Activated naive CD8-positive, alpha-beta T cell treated with anti-CD3 and anti-CD28 coated beads, Interleukin-2, amount 10 ng/mL, durations not matched to agents 7 days and 5 days (primary cell): Measurements from ENCODE around the gene RNF224. TPM values are rescaled to one million over a fixed set of nuclear protein-coding genes. Genes with fewer than 3 reads are reported as not detected.

Experiments
- ATAC-seq: fragments of 150-1000 bp; cut with Tn5 transposase; one replicate; pipeline ENCODE4 v1.10.0; 2021; ENCODE audit warnings: low read depth, moderate library complexity
- POLR2A ChIA-PET: fragments of 350-600 bp; sonication (Branson Sonifier 250); formaldehyde crosslinking; loops from one replicate; lab custom pipeline; 2021; ENCODE audit warnings: antibody characterized with exemption; lab: Charles Lee
- DNase-seq: peaks from one replicate; pipeline ENCODE4 v3.0.0; 2021
- H3K27ac Mint-ChIP-seq: one replicate; pipeline ENCODE4 v1.8.0; 2022; ENCODE audit warnings: mild to moderate bottlenecking, mixed read lengths
- H3K27me3 Mint-ChIP-seq: one replicate; pipeline ENCODE4 v1.8.0; 2022; ENCODE audit warnings: mild to moderate bottlenecking, moderate library complexity, mixed read lengths
- H3K36me3 Mint-ChIP-seq: one replicate; pipeline ENCODE4 v1.8.0; 2021; ENCODE audit warnings: mild to moderate bottlenecking, mixed read lengths
- H3K4me1 Mint-ChIP-seq: one replicate; pipeline ENCODE4 v1.8.0; 2021; ENCODE audit warnings: mixed read lengths
- H3K4me3 Mint-ChIP-seq: one replicate; pipeline ENCODE4 v1.8.0; 2022; ENCODE audit warnings: mild to moderate bottlenecking, moderate library complexity, mixed read lengths
- H3K9me3 Mint-ChIP-seq: one replicate; pipeline ENCODE4 v1.8.0; 2021; ENCODE audit warnings: mixed read lengths
- total RNA-seq, 2 experiments: library from RNA; stranded (reverse); gene quantifications; one replicate each; pipeline ENCODE4 v1.2.3, GENCODE V29; 2021

Gene RNF224
- total RNA-seq, 2 experiments from 2014 or later, result not detected

DNA sequence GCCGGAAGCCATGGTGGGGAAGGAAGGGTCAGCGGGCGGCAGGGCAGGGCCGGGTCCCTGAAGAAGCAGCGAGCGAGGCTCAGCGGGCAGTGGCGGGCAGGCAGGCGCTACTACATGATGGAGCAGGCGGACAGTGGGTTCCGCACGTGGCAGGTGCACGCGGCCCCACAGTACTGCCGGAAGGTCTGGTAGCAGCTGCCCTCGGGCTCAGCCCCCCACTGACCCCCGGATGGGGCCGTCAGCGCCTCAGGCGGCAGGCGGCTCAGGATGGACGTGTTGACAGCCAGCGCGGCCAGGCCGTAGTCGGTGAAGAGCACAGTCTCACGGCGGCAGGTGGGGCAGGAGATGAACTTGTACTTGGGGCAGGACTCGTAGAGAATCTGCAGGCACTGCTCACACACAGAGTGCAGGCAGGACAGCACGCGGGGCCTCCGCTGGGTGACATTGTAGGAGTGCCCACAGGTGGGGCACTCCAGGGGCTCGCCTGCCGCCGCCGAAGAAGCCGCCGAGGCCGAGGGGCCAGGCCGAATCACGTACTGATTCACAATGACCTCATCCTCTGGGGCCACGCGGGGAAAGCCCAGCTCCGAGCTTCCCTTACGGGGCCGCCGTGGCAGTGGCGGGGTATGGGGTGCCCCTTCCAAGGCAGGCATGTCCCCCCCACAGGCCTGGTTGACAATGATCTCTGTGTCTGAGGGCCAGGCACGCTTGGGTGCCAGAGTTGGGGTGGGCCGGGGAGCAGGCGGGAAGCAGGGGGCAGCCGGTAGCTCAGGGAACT is 6.8 kb upstream of the RNF224 start:
- Mint-ChIP-seq H3K27me3 (no peaks in the 10 kb centered on the region), H3K9me3 (no peaks in the 10 kb centered on the region), H3K4me3 (peak overlapping the region; percentile 50), H3K36me3 (no peaks in the 10 kb centered on the region), H3K4me1 (peaks cover 4% of the 10 kb centered on the region), H3K27ac (peak overlapping the region; percentile 21)
- ATAC-seq (no peak), DNase-seq (no peak)
- POLR2A ChIA-PET, result interaction anchor here (0.5 to 4.5 kb wide), 9 partner anchors 10 to 93 kb away, joined by 3 to 31 read pairs (median 6); partner anchors contain the start of genes ANAPC2, NDOR1, SSNA1 and TMEM203

GRCh38 chr9:137221095-137221505 is 6.2 kb upstream of the RNF224 start:
- ATAC-seq, result no peak
- H3K9me3 Mint-ChIP-seq, result no peaks in the 10 kb centered on the region
- H3K27ac Mint-ChIP-seq, result peak overlapping the region; percentile 21
- H3K4me1 Mint-ChIP-seq, result peaks cover 4% of the 10 kb centered on the region
- H3K4me3 Mint-ChIP-seq, result peak overlapping the region; percentile 50
- DNase-seq, result no peak
- H3K27me3 Mint-ChIP-seq, result no peaks in the 10 kb centered on the region
- POLR2A ChIA-PET, result interaction anchor here (0.5 to 4.5 kb wide), 5 partner anchors 11 to 91 kb away, joined by 3 to 31 read pairs (median 6); partner anchors contain the start of genes NDOR1, TMEM203 and TPRN
- no peaks in the 10 kb centered on the region for H3K36me3 Mint-ChIP-seq

- DNase-seq (peak; percentile 64), ATAC-seq (no peak)
- Mint-ChIP-seq H3K27ac (no peak overlapping the region), H3K36me3 (no peaks in the 10 kb centered on the region), H3K4me3 (peak overlapping the region; percentile 35), H3K27me3 (no peaks in the 10 kb centered on the region), H3K9me3 (no peaks in the 10 kb centered on the region), H3K4me1 (peaks cover 4% of the 10 kb centered on the region)
- POLR2A ChIA-PET, result interaction anchor here (0.5 to 4.5 kb wide), 9 partner anchors 11 to 135 kb away, joined by 3 to 33 read pairs (median 16); partner anchors contain the start of genes ANAPC2, MAN1B1, NDOR1 and SSNA1
These were observed 5.7 kb upstream of the RNF224 start for GRCh38 chr9:137221506-137222111.

DNA sequence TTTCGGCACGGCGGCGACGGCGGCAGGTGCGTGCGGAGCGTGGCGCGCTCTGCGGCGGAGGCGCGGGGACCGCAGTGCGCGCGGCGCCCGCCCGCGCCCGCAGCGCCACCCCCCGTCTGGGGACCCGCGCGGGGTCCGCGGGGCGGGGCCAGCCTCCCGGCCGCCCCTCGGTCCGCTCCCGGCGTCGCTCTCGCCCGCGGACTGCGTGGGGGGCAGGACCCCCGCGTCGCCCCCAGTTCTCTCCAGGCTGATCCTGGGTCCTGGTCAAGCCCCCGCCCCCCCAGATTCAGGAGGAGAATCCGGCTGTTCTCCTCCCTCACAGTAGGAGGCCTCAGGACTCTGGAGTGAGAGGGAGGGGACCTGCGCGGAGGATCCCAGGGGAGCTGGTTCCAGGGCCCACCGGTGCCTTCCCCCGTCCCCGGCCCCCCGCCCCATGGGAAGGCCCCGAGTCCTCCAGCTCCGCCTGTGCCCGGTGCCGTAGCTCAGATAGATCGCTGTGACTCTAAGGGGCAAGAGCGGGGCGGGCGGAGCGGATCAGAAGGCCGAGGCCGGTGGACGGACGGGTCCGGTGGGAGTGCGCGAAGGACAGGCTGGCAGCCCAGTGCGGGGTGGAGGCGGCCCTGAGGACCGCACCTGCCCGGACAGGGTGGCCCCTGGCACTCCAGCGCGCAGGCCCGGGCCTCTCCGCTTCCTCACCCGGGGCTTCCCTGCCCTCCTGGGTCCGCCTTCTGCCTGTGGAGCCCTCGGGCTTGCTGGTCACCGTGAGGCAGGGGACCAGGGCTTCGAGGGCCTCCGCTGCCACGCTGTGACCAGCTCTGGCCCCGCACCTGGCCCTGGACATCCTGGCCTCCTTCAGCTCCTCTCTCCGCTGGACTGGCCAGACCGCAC is 4.9 kb upstream of the RNF224 start, which contains the start of gene RNF208:
Gene RNF208 (minus strand): TSS at position 51 of the 888 bp plus-strand sequence. CDS start 1,028 bp downstream, outside the sequence.
- peaks cover 5% of the 10 kb centered on the region for H3K4me1 Mint-ChIP-seq
- peak within 1 kb of the TSS; percentile 82 for H3K27ac Mint-ChIP-seq
- peak within 1 kb of the TSS; percentile 84 for H3K4me3 Mint-ChIP-seq
- no peaks in the 10 kb centered on the region for H3K27me3 Mint-ChIP-seq
- ATAC-seq, result no peak
- POLR2A ChIA-PET, result interaction anchor here (0.7 to 4.9 kb wide), 20 partner anchors 8 to 494 kb away, joined by 3 to 43 read pairs (median 6); partner anchors contain the start of genes ANAPC2, DPP7, MAN1B1 and NDOR1
- H3K36me3 Mint-ChIP-seq, result no peaks in the 10 kb centered on the region
- no peaks in the 10 kb centered on the region for H3K9me3 Mint-ChIP-seq
- peak; percentile 67 for DNase-seq

- Mint-ChIP-seq H3K27ac (peak overlapping the region; percentile 82), H3K27me3 (peaks cover 2% of the 10 kb centered on the region), H3K4me3 (peak overlapping the region; percentile 84), H3K36me3 (no peaks in the 10 kb centered on the region), H3K4me1 (peaks cover 7% of the 10 kb centered on the region), H3K9me3 (no peaks in the 10 kb centered on the region)
- DNase-seq (peak; percentile 98), ATAC-seq (peak; percentile 87)
- POLR2A ChIA-PET, result interaction anchor here (0.5 to 4.9 kb wide), 24 partner anchors 9 to 495 kb away, joined by 3 to 43 read pairs (median 4); partner anchors contain the start of genes ANAPC2, DPP7, MAN1B1 and NDOR1
These were observed 4.0 kb upstream of the RNF224 start for GRCh38 chr9:137223078-137223970.

DNA sequence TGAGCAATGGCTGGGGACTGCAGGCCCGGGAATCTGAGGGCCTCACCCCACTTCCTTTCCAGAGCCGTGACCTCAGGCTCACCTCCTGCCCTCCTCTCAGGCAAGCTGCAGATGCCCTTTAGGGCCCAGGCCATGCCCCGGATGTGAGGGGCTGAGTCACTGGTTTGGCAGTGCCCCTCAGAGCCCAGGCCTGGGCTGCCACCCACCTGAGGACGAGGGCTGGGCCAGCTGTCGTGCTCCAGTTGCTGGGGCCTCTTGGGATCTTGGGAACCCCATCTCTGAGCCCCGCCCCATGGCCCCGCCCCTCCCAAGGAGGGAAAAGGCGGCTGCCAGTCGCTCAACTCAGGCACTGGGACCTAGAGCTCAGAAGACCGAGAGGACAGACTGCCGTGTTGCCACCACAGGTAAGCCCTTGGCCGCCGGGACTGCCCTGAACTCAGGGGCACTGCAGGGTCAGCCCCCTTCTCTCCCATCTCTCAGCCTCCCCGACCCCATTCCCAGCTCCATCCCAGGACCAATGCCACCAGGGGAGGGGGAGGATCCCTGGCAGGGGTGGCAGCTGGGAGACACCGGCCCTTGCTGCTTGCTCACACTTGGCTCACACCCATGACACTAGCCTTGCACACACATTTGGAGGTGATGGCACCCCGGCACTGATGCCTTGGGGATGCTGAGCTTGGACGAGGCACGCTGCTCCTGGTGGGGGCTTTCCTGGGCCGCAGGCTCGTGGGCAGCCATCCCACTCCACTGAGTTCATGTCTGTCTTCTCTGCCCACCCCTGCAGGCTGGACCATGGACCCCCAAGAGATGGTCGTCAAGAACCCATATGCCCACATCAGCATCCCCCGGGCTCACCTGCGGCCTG is 2.2 kb upstream of the RNF224 start, which contains the start of gene CYSRT1:
Gene CYSRT1 (plus strand): TSS at position 345 of the 865 bp plus-strand sequence. CDS start 448 bp downstream, at position 793.
- Mint-ChIP-seq H3K27ac (peak within 1 kb of the TSS; percentile 82), H3K36me3 (no peaks in the 10 kb centered on the region), H3K4me1 (peaks cover 7% of the 10 kb centered on the region), H3K9me3 (no peaks in the 10 kb centered on the region), H3K27me3 (peaks cover 2% of the 10 kb centered on the region), H3K4me3 (peak within 1 kb of the TSS; percentile 84)
- POLR2A ChIA-PET, result interaction anchor here (0.6 to 4.9 kb wide), 13 partner anchors 15 to 527 kb away, joined by 3 to 43 read pairs (median 9); partner anchors contain the start of genes ANAPC2, MAN1B1, NDOR1 and SAPCD2
- DNase-seq (peak; percentile 49), ATAC-seq (no peak)

- Mint-ChIP-seq H3K36me3 (no peaks in the 10 kb centered on the region), H3K4me1 (peaks cover 7% of the 10 kb centered on the region), H3K27ac (no peak overlapping the region), H3K27me3 (peaks cover 2% of the 10 kb centered on the region), H3K9me3 (no peaks in the 10 kb centered on the region), H3K4me3 (no peak overlapping the region)
- ATAC-seq (no peak), DNase-seq (peak; percentile 39)
- POLR2A ChIA-PET, result interaction anchor here (1.2 to 4.9 kb wide), 6 partner anchors 22 to 156 kb away, joined by 3 to 35 read pairs (median 8); partner anchors contain the start of genes MAN1B1, SAPCD2 and TPRN
These were observed 1.5 kb upstream of the RNF224 start for GRCh38 chr9:137225699-137226331.

- H3K4me1 Mint-ChIP-seq, result peaks cover 7% of the 10 kb centered on the region
- ATAC-seq (no peak), DNase-seq (peak; percentile 32)
- no peaks in the 10 kb centered on the region for H3K9me3 Mint-ChIP-seq
- POLR2A ChIA-PET, result interaction anchor here (0.8 to 4.9 kb wide), 8 partner anchors 14 to 157 kb away, joined by 3 to 35 read pairs (median 4); partner anchors contain the start of genes MAN1B1, SAPCD2, TPRN and TUBB4B
- H3K4me3 Mint-ChIP-seq, result no peak overlapping the region
- no peaks in the 10 kb centered on the region for H3K36me3 Mint-ChIP-seq
- H3K27ac Mint-ChIP-seq, result no peak overlapping the region
- peaks cover 2% of the 10 kb centered on the region for H3K27me3 Mint-ChIP-seq
These were observed 806 bp upstream of the RNF224 start for GRCh38 chr9:137226338-137227053.

DNA sequence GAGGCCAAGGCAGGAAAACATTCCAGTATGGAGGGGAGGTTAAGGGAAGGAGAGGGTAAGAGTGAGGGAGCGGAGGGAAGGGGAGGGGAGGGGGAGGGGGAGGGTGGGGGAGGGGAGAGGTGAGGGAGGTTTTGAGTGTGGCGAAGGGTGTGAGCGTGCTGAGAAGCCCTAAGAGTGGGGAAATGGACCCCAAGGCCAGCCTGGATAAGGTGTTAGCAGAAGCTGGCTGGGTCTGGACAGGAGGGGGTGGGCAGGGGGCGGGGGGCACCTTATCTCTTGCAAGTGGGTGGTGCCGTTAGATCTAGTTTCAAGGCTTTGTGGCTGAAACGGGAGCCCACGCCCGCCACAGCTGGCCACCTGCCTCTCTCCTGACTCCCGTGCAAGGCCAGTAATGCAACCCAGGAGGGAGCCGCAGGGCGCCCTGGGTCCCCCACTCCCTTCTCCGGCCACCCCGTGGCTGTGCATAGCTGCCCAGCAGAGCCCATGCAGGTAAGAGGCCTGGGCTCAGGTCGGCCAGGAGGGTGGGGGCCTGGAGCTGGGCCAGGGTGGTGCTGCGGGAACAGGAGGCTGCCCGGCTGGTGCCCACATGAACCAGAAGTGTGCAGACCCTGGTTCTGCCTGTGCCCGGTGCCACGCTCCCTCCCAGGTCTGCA is 677 bp downstream of the RNF224 start:
- ATAC-seq (no peak), DNase-seq (no peak)
- Mint-ChIP-seq H3K27ac (peak overlapping the region; percentile 81), H3K36me3 (no peaks in the 10 kb centered on the region), H3K27me3 (peaks cover 2% of the 10 kb centered on the region), H3K4me1 (peaks cover 6% of the 10 kb centered on the region), H3K9me3 (no peaks in the 10 kb centered on the region), H3K4me3 (peak overlapping the region; percentile 33)
- POLR2A ChIA-PET, result interaction anchor here (0.8 to 2.5 kb wide), 4 partner anchors 11 to 132 kb away, joined by 3 to 11 read pairs (median 6); partner anchors contain the start of genes ANAPC2 and SSNA1
